ENCODE measurements around the gene SLC7A8. TPM values are rescaled to one million over a fixed set of nuclear protein-coding genes. Genes with fewer than 3 reads are reported as not detected.

Gene SLC7A8
- total RNA-seq, 3 donors from 2014 or later, result 46.8 to 98.9 (median 61.9) TPM

DNA sequence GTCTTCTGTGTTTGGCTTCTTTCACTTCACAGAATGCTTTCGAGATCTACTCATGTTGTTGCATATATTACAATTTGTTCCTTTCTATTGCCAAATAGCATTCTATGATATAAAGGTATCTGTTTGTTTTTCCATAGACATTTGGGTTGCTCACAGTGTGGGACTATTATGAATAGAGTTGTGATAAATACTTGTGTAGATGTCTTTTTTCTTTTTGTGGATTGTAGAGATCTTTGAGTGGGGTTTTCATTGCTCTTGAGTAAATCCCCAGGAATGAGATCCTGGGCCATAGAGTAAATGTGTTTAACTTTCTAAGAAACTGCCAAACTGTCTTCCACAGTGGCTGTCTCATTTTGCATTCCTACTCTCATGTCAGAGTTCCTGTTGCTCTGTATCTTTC, 39.5 kb downstream of the SLC7A8 start:
- intact Hi-C loops (cut with DNase I; ENCODE audit: low total_unique reads), result no loop called here
- H3K27ac ChIP-seq, result no peak overlapping the region
- H3K36me3 ChIP-seq, result no peaks in the 10 kb centered on the region
- H3K4me3 ChIP-seq, result no peak overlapping the region
- no peaks in the 10 kb centered on the region for H3K27me3 ChIP-seq
- no peak for DNase-seq (ENCODE audit: low spot score in 2 of 2)
- peaks cover 3 to 17% of the 10 kb centered on the region in 2 donors for H3K4me1 ChIP-seq
- no peaks in the 10 kb centered on the region for H3K9me3 ChIP-seq
- no peak for TF ChIP-seq POLR2AphosphoS5 (IDR thresholded peaks at IDR 0.05)
- no peak for TF ChIP-seq POLR2A (IDR thresholded peaks at IDR 0.05)
- TF ChIP-seq, protein P1, sequence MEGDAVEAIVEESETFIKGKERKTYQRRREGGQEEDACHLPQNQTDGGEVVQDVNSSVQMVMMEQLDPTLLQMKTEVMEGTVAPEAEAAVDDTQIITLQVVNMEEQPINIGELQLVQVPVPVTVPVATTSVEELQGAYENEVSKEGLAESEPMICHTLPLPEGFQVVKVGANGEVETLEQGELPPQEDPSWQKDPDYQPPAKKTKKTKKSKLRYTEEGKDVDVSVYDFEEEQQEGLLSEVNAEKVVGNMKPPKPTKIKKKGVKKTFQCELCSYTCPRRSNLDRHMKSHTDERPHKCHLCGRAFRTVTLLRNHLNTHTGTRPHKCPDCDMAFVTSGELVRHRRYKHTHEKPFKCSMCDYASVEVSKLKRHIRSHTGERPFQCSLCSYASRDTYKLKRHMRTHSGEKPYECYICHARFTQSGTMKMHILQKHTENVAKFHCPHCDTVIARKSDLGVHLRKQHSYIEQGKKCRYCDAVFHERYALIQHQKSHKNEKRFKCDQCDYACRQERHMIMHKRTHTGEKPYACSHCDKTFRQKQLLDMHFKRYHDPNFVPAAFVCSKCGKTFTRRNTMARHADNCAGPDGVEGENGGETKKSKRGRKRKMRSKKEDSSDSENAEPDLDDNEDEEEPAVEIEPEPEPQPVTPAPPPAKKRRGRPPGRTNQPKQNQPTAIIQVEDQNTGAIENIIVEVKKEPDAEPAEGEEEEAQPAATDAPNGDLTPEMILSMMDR (IDR thresholded peaks at IDR 0.05), result no peak

DNA sequence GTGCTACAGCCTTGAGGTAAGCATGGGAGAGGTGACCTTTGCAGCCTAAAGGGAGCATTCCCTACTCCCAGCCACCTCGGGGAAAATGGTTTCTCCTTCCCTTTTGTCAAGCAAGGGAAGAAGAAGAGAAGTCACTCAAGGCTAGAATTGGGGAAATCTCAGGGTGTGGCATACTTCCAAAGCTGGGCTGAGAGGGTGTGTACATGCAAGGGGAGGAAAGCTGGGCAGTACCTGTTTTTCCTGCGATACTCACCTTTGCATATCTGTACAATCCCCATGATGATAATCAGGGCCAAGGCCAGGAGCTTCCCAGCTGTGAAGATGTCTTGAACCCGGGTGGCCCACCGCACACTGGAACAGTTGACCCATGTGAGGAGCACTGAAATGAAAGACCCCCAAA, 40.6 kb downstream of the SLC7A8 start:
- Histone ChIP-seq H3K27me3 (no peaks in the 10 kb centered on the region), H3K27ac (peak overlapping the region; percentile 80 to 82), H3K4me1 (peaks cover 3 to 19% of the 10 kb centered on the region in 2 donors), H3K36me3 (no peaks in the 10 kb centered on the region), H3K4me3 (no peak overlapping the region), H3K9me3 (no peaks in the 10 kb centered on the region)
- TF ChIP-seq POLR2A (IDR thresholded peaks at IDR 0.05) (no peak), POLR2AphosphoS5 (IDR thresholded peaks at IDR 0.05) (no peak)
- TF ChIP-seq, protein P1 (IDR thresholded peaks at IDR 0.05), result no peak
- intact Hi-C loops (cut with DNase I; ENCODE audit: low total_unique reads), result no loop called here
- DNase-seq (ENCODE audit: low spot score in 2 of 2), result no peak

DNA sequence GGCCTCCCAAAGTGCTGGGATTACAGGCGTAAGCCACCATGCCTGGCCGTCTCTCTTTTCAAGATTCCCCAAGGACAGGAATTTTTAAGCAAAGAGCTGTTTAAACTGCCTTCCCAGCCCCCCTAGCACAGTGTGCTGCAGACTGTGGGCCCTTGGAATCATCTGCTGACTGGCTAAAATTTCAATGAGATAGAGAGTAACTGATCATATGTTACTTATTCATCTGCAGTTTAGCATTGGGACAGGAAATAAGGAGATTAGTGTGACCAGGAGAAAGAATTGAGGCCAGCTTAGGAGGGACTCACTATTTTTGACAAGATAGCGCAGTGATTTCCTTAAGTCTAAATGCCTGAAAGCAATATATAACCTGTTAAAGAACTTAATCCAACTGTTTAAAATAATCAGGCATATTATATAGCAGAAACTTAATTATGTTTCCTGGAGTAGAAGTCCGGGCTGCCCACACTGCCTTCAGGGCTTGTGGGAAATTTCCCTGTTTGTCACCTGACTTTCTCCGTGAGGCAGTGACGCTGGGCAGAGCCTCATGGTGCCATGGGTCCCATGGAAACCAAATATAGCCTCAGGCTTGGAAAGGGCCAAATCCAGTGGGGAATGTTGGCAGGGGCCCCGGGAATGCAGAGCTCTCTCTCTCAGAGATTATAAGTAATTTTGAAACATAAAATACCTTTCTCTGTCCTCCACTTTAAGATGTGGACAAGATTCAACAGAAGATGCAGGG, 41.6 kb downstream of the SLC7A8 start:
- TF ChIP-seq, protein P1 (IDR thresholded peaks at IDR 0.05), result no peak
- TF ChIP-seq POLR2AphosphoS5 (IDR thresholded peaks at IDR 0.05), result peak in 1 of 3 donors; percentile 61
- intact Hi-C loops (cut with DNase I; ENCODE audit: low total_unique reads), result no loop called here
- no peak overlapping the region for H3K4me3 ChIP-seq
- H3K36me3 ChIP-seq, result no peaks in the 10 kb centered on the region
- peak; percentile 91 to 93 for DNase-seq (ENCODE audit: low spot score in 2 of 2)
- H3K27me3 ChIP-seq, result no peaks in the 10 kb centered on the region
- peaks cover 5 to 28% of the 10 kb centered on the region in 2 donors for H3K4me1 ChIP-seq
- peak overlapping the region; percentile 80 to 82 for H3K27ac ChIP-seq
- no peaks in the 10 kb centered on the region for H3K9me3 ChIP-seq

DNA sequence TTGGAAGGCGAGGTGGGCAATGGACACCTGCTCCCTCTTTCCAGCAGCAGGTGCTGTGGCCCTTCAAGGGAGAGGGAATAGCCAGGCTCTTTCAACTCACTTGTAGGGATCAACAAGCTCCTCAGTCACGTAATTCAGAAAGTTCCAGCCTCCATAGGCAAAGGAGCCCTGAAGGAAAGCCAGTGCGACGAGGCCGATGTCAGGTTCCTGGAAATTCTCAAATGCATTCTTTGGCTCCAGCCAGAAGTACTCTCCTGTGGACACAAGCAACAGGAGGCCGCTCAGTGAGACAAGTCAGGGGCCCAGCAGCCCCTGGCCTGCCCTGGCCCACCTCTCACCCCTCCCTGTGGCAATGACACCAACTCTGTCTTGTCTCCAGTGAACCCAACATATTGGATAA, 43.1 kb downstream of the SLC7A8 start:
- peaks cover 5 to 21% of the 10 kb centered on the region in 2 donors for H3K4me1 ChIP-seq
- no peak for DNase-seq (ENCODE audit: low spot score in 2 of 2)
- intact Hi-C loops (cut with DNase I; ENCODE audit: low total_unique reads), result no loop called here
- no peak overlapping the region for H3K4me3 ChIP-seq
- no peak overlapping the region for H3K27ac ChIP-seq
- H3K36me3 ChIP-seq, result no peaks in the 10 kb centered on the region
- TF ChIP-seq, protein P1 (IDR thresholded peaks at IDR 0.05), result no peak
- TF ChIP-seq POLR2A (IDR thresholded peaks at IDR 0.05), result no peak
- no peak for TF ChIP-seq POLR2AphosphoS5 (IDR thresholded peaks at IDR 0.05)
- H3K9me3 ChIP-seq, result no peaks in the 10 kb centered on the region
- no peaks in the 10 kb centered on the region for H3K27me3 ChIP-seq

DNA sequence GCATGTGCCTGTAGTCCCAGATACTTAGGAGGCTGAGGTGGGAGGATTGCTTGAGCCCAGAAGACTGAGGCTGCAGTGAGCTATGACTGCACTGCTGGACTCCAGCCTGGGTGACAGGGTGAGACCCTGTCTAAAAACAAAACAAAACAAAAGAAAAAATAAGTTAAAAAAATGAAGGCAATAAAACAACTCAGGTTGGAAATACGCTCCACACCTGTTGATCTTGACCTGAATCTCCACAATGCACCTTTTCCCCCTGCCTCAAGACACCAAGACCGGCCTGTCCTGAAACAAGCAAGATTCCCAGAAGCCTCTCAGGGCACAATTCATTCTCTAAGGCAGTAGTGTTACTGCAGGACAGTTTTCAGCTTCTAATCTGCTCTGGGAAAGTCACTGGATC, 43.6 kb downstream of the SLC7A8 start:
- intact Hi-C loops (cut with DNase I; ENCODE audit: low total_unique reads), result no loop called here
- no peaks in the 10 kb centered on the region for H3K9me3 ChIP-seq
- H3K4me3 ChIP-seq, result no peak overlapping the region
- no peak overlapping the region for H3K27ac ChIP-seq
- no peaks in the 10 kb centered on the region for H3K27me3 ChIP-seq
- no peaks in the 10 kb centered on the region for H3K36me3 ChIP-seq
- peaks cover 5 to 21% of the 10 kb centered on the region in 2 donors for H3K4me1 ChIP-seq
- no peak for DNase-seq (ENCODE audit: low spot score in 2 of 2)
- TF ChIP-seq POLR2AphosphoS5 (IDR thresholded peaks at IDR 0.05), result no peak
- TF ChIP-seq, protein P1 (IDR thresholded peaks at IDR 0.05), result no peak
- no peak for TF ChIP-seq POLR2A (IDR thresholded peaks at IDR 0.05)

All from breast epithelium (tissue), 4 donors.